HepG2 (cell line): Measurements from ENCODE around the gene SUDS3.

Experiments
- HES4 ChIP-seq: sonication (generic); formaldehyde crosslinking; IDR thresholded peaks from 2 replicates; pipeline ENCODE4 v1.9.0; 2021; ENCODE audit warnings: mild to moderate bottlenecking, missing genetic modification reagents, borderline replicate concordance
- POLR2A ChIP-seq, 2 experiments: IDR thresholded peaks; 2 replicates each; pipeline ENCODE4 v1.6.1; 2011; ENCODE audit warnings: low read depth in 2 of 2, low read length in 2 of 2, mild to moderate bottlenecking in 1 of 2, moderate library complexity in 1 of 2; ENCODE audit not compliant: insufficient read depth in 1 of 2
- POLR2AphosphoS5 ChIP-seq: IDR thresholded peaks from 2 replicates; pipeline ENCODE4 v1.6.1; 2012; ENCODE audit warnings: low read depth, low read length
- SALL2 ChIP-seq: sonication (generic); formaldehyde crosslinking; IDR thresholded peaks from 2 replicates; pipeline ENCODE4 v1.8.1; 2023; ENCODE audit warnings: mild to moderate bottlenecking, missing genetic modification reagents, inconsistent platforms
- SIN3B ChIP-seq: fragments of 150-350 bp; IDR thresholded peaks from 2 replicates; pipeline ENCODE4 v1.6.1; 2014; ENCODE audit warnings: low read length

- TF ChIP-seq POLR2A (IDR thresholded peaks at IDR 0.05; ENCODE audit: insufficient read depth in 1 of 2, low read depth in 2 of 2, low read length in 2 of 2) (no peak), POLR2AphosphoS5 (no peak), SALL2 (no peak), HES4 (no peak), SIN3B (no peak)
Observed at GRCh38 chr12:118370601-118371000, 5.8 kb upstream of the SUDS3 start.
